BLaER1 (cell line): ENCODE results near the gene SHISAL1.

ENCODE experiments used
- H3K27ac ChIP-seq: shearing (Covaris generic); formaldehyde crosslinking; 2 replicates; pipeline ENCODE4 v1.8.1; 2022
- H3K27me3 ChIP-seq: shearing (Covaris generic); formaldehyde crosslinking; 2 replicates; pipeline ENCODE4 v1.8.1; 2022
- H3K36me3 ChIP-seq: shearing (Covaris generic); formaldehyde crosslinking; 2 replicates; pipeline ENCODE4 v1.8.1; 2022
- H3K4me1 ChIP-seq: shearing (Covaris generic); formaldehyde crosslinking; 2 replicates; pipeline ENCODE4 v1.8.1; 2022
- H3K4me2 ChIP-seq: shearing (Covaris generic); formaldehyde crosslinking; 2 replicates; pipeline ENCODE4 v1.8.1; 2022
- H3K4me3 ChIP-seq: shearing (Covaris generic); formaldehyde crosslinking; 2 replicates; pipeline ENCODE4 v1.8.1; 2022
- H3K9ac ChIP-seq: shearing (Covaris generic); formaldehyde crosslinking; 2 replicates; pipeline ENCODE4 v1.8.1; 2022
- H3K9me3 ChIP-seq: shearing (Covaris generic); formaldehyde crosslinking; 2 replicates; pipeline ENCODE4 v1.8.1; 2022
- H4K20me1 ChIP-seq: shearing (Covaris generic); formaldehyde crosslinking; 2 replicates; pipeline ENCODE4 v1.8.1; 2022
- Cebpa-rat ChIP-seq: shearing (Covaris generic); IDR thresholded peaks from 2 replicates; pipeline ENCODE4 v1.8.1; 2022

The SHISAL1 gene

DNA sequence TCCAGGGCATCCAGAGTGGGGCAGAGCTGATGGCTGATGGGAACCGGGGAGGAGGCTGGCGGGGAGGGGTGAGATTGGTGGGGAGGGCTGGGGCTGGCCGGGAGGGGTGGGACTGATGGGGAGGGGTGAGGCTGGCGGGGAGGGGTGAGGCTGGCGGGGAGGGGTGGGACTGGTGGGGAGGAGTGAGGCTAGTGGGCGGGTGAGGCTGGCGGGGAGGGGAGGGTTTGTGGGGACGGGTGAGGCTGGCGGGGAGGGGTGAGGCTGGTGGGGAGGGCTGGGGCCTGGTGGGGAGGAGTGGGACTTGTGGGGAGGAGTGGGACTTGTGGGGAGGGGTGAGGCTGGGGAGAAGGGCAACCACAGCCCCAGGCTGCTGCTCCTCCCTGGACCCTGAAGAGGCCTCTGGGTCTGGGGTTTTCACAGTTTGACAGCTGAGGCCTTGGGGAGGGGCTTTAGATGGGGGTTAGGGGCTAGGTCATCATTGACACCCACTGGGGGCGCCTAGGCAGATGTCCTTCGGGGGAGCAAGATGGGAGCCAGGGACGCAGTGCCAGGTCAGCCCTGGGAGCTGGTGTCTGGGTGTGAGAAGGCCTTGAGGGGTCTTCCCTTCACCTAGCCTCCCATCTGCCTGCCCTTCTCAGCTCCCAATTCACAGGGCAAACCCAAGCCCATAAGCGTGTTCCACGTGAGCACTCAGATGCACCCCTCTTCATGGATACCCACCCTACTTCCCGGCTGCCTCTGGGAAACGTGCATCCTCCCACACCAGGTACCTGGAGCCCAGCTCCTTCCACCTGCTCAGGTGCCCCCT is 105.4 kb downstream of the SHISAL1 start:
- Histone ChIP-seq H3K27me3 (no peaks in the 10 kb centered on the region; the same call in 1 of the 2 replicates), H4K20me1 (peaks cover 34% of the 10 kb centered on the region), H3K4me3 (no peak overlapping the region), H3K27ac (no peak overlapping the region), H3K4me2 (no peak overlapping the region), H3K36me3 (no peaks in the 10 kb centered on the region), H3K9me3 (peaks cover 9% of the 10 kb centered on the region; the same call in 1 of the 2 replicates), H3K4me1 (peaks cover 22% of the 10 kb centered on the region), H3K9ac (no peak overlapping the region)
- no peak for TF ChIP-seq Cebpa-rat

DNA sequence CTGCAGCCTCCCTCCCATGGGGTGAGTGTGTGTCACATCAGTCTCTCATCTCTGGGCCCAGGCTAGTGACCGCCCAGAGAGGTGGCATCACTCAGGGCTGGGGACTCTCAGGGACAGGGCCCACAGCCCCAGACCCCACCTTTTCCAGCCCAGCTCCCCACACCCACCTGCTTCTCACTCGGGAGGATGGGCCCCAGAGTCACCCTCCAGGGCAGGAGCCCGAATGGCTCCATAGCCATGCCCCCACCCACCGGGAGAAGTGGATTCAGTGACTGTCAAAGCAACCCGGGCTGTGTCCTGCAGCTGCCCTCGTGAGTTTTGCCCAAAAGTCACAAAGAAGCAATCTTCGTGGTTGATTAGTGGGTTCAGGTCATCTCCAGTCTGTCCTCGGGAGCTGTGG is 106.1 kb downstream of the SHISAL1 start:
- Histone ChIP-seq H3K9me3 (peaks cover 9% of the 10 kb centered on the region; the same call in 1 of the 2 replicates), H4K20me1 (peaks cover 41% of the 10 kb centered on the region), H3K9ac (no peak overlapping the region), H3K4me1 (peaks cover 22% of the 10 kb centered on the region), H3K4me2 (no peak overlapping the region), H3K27ac (no peak overlapping the region), H3K27me3 (peaks cover 4% of the 10 kb centered on the region; the same call in 1 of the 2 replicates), H3K4me3 (no peak overlapping the region), H3K36me3 (no peaks in the 10 kb centered on the region)
- no peak for TF ChIP-seq Cebpa-rat

DNA sequence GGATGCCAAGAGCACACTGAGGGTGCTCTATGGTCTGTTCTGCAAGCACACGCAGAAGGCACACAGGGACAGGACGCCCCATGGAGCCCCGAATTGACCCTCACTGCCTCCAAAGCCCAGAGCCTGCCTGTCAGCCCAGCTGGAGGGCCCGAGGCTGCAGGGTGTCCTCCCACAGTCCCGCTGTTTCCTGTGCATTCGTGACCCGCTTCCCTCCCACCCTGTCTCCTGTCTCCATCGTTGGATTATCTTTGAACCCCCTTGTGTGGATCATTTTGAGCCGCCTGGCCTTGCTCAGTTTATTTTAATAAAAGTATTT is 106.5 kb downstream of the SHISAL1 start:
- Histone ChIP-seq H3K36me3 (no peaks in the 10 kb centered on the region), H3K4me1 (peaks cover 26% of the 10 kb centered on the region), H3K4me2 (no peak overlapping the region), H3K27me3 (peaks cover 8% of the 10 kb centered on the region; the same call in 1 of the 2 replicates), H4K20me1 (peaks cover 45% of the 10 kb centered on the region), H3K4me3 (no peak overlapping the region), H3K27ac (no peak overlapping the region), H3K9me3 (peaks cover 9% of the 10 kb centered on the region; the same call in 1 of the 2 replicates), H3K9ac (no peak overlapping the region)
- TF ChIP-seq Cebpa-rat: no peak

GRCh38 chr22:44205516-44206329 is 107.0 kb downstream of the SHISAL1 start:
- Histone ChIP-seq H3K27me3 (peaks cover 9% of the 10 kb centered on the region; the same call in 1 of the 2 replicates), H4K20me1 (peaks cover 51% of the 10 kb centered on the region), H3K4me3 (no peak overlapping the region), H3K9me3 (peaks cover 9% of the 10 kb centered on the region; the same call in 1 of the 2 replicates), H3K4me2 (peak overlapping the region; percentile 71), H3K27ac (no peak overlapping the region), H3K36me3 (no peaks in the 10 kb centered on the region), H3K4me1 (peaks cover 32% of the 10 kb centered on the region), H3K9ac (no peak overlapping the region)
- TF ChIP-seq Cebpa-rat: no peak

- Histone ChIP-seq H4K20me1 (peaks cover 59% of the 10 kb centered on the region), H3K27ac (no peak overlapping the region), H3K36me3 (no peaks in the 10 kb centered on the region), H3K4me2 (peak overlapping the region; percentile 71), H3K4me1 (peaks cover 40% of the 10 kb centered on the region), H3K4me3 (no peak overlapping the region), H3K27me3 (peaks cover 9% of the 10 kb centered on the region; the same call in 1 of the 2 replicates), H3K9me3 (peaks cover 7% of the 10 kb centered on the region; the same call in 1 of the 2 replicates), H3K9ac (no peak overlapping the region)
- TF ChIP-seq Cebpa-rat: no peak
Measured at GRCh38 chr22:44204739-44205515, 107.8 kb downstream of the SHISAL1 start.

- Histone ChIP-seq H3K27ac (no peak overlapping the region), H4K20me1 (peaks cover 64% of the 10 kb centered on the region), H3K4me2 (no peak overlapping the region), H3K4me3 (no peak overlapping the region), H3K27me3 (peaks cover 9% of the 10 kb centered on the region; the same call in 1 of the 2 replicates), H3K4me1 (peaks cover 48% of the 10 kb centered on the region), H3K36me3 (peaks cover 11% of the 10 kb centered on the region; the same call in 1 of the 2 replicates), H3K9ac (no peak overlapping the region), H3K9me3 (no peaks in the 10 kb centered on the region)
- TF ChIP-seq Cebpa-rat: no peak
Measured at GRCh38 chr22:44203203-44203602, 109.5 kb downstream of the SHISAL1 start.

- no peak for TF ChIP-seq Cebpa-rat
Measured at GRCh38 chr22:44202261-44202789, 110.4 kb downstream of the SHISAL1 start.

GRCh38 chr22:44201665-44202064 is 111.1 kb downstream of the SHISAL1 start:
- no peak for TF ChIP-seq Cebpa-rat
- H3K4me1 ChIP-seq: peaks cover 50% of the 10 kb centered on the region
- peak overlapping the region; percentile 85 for H3K4me2 ChIP-seq
- H3K9ac ChIP-seq: no peak overlapping the region
- H3K27me3 ChIP-seq: peaks cover 9% of the 10 kb centered on the region; the same call in 1 of the 2 replicates
- H4K20me1 ChIP-seq: peaks cover 64% of the 10 kb centered on the region
- no peak overlapping the region for H3K27ac ChIP-seq
- peaks cover 11% of the 10 kb centered on the region; the same call in 1 of the 2 replicates for H3K36me3 ChIP-seq
- H3K9me3 ChIP-seq: no peaks in the 10 kb centered on the region
- no peak overlapping the region for H3K4me3 ChIP-seq

More at GRCh38 chr22:44202261-44202789, 110.4 kb downstream of the SHISAL1 start:
- peaks cover 48% of the 10 kb centered on the region for H3K4me1 ChIP-seq
- H3K27ac ChIP-seq: no peak overlapping the region
- H3K9me3 ChIP-seq: no peaks in the 10 kb centered on the region
- H3K4me3 ChIP-seq: no peak overlapping the region
- no peak overlapping the region for H3K4me2 ChIP-seq
- H3K27me3 ChIP-seq: peaks cover 9% of the 10 kb centered on the region; the same call in 1 of the 2 replicates
- H3K36me3 ChIP-seq: peaks cover 11% of the 10 kb centered on the region; the same call in 1 of the 2 replicates
- H3K9ac ChIP-seq: no peak overlapping the region
- peaks cover 64% of the 10 kb centered on the region for H4K20me1 ChIP-seq
